SU-DHL-6 (cell line): Measurements from ENCODE around the gene FBXW7.

Source experiments
- H2AFZ ChIP-seq: fragments of 200-600 bp; sonication (generic); 2 replicates; pipeline ENCODE4 v1.6.1; 2014; ENCODE audit warnings: low read depth, mild to moderate bottlenecking, moderate library complexity, mixed read lengths, antibody characterized with exemption, low read length; ENCODE audit not compliant: severe bottlenecking
- H3F3A ChIP-seq: fragments of 200-600 bp; shearing (Covaris generic); 2 replicates; pipeline ENCODE4 v1.6.0; 2016; ENCODE audit warnings: antibody characterized with exemption, mild to moderate bottlenecking; ENCODE audit not compliant: insufficient read depth
- H3K27ac ChIP-seq: fragments of 200-600 bp; sonication (generic); 2 replicates; pipeline ENCODE4 v1.5.1; 2016; ENCODE audit warnings: low read depth, mild to moderate bottlenecking, low read length, moderate library complexity, mixed read lengths
- H3K27me3 ChIP-seq: fragments of 200-600 bp; sonication (generic), shearing (Covaris generic); 2 replicates; pipeline ENCODE4 v1.6.0; 2014; ENCODE audit warnings: mild to moderate bottlenecking, low read length
- H3K36me3 ChIP-seq: fragments of 200-600 bp; sonication (generic); 2 replicates; pipeline ENCODE4 v1.6.1; 2014; ENCODE audit warnings: mild to moderate bottlenecking, low read length, mixed read lengths
- H3K4me2 ChIP-seq: fragments of 300-600, 200-600 bp; shearing (Covaris generic), sonication (generic); 2 replicates; pipeline ENCODE4 v1.6.0; 2014; ENCODE audit warnings: low read length, low read depth, mild to moderate bottlenecking; ENCODE audit not compliant: poor library complexity, severe bottlenecking
- H3K4me3 ChIP-seq: fragments of 200-600 bp; sonication (generic); 2 replicates; pipeline ENCODE4 v1.5.1; 2014; ENCODE audit warnings: antibody characterized with exemption, low read length, mild to moderate bottlenecking, mixed read lengths; ENCODE audit not compliant: insufficient read depth, poor library complexity, severe bottlenecking
- H3K79me2 ChIP-seq: fragments of 200-600 bp; sonication (generic); 2 replicates; pipeline ENCODE4 v1.6.1; 2014; ENCODE audit warnings: mild to moderate bottlenecking, low read length, moderate library complexity; ENCODE audit not compliant: insufficient read depth
- H3K9ac ChIP-seq: fragments of 200-600 bp; sonication (generic); 2 replicates; pipeline ENCODE4 v1.7.0; 2014; ENCODE audit warnings: mild to moderate bottlenecking, low read length
- H3K9me2 ChIP-seq: fragments of 200-600 bp; sonication (generic); replicated peaks from 2 replicates; pipeline ENCODE4 v1.6.1; 2014; ENCODE audit warnings: low read length; ENCODE audit not compliant: insufficient read depth
- H3K9me3 ChIP-seq: fragments of 200-600 bp; sonication (generic); 2 replicates; pipeline ENCODE4 v1.6.1; 2014; ENCODE audit warnings: low read length, mixed read lengths; ENCODE audit not compliant: insufficient read depth
- H4K20me1 ChIP-seq: fragments of 200-600 bp; sonication (generic); 2 replicates; pipeline ENCODE4 v1.6.1; 2014; ENCODE audit warnings: low read depth, mild to moderate bottlenecking, antibody characterized with exemption, low read length, moderate library complexity, mixed read lengths
- CTCF ChIP-seq: fragments of 200-600 bp; sonication (generic); IDR thresholded peaks from one replicate; pipeline ENCODE4 v1.5.1; 2017; ENCODE audit warnings: antibody characterized with exemption, mild to moderate bottlenecking, low read length, moderate library complexity; ENCODE audit not compliant: insufficient read depth, poor library complexity, severe bottlenecking
- EZH2phosphoT487 ChIP-seq: fragments of 200-600 bp; sonication (generic), shearing (Covaris generic); conservative IDR thresholded peaks from 2 replicates; pipeline ENCODE4 v1.6.1; 2018; ENCODE audit warnings: mild to moderate bottlenecking, antibody characterized with exemption, low read length, moderate library complexity, mixed read lengths

The FBXW7 gene

GRCh38 chr4:152459326-152459725 lies 76.6 kb downstream of the FBXW7 start:
- Histone ChIP-seq H3K79me2 (peaks cover 91% of the 10 kb centered on the region), H3K9ac (no peak overlapping the region), H3K9me3 (no peaks in the 10 kb centered on the region), H3K27ac (no peak overlapping the region), H3K36me3 (no peaks in the 10 kb centered on the region), H3K4me3 (no peak overlapping the region), H3K27me3 (no peaks in the 10 kb centered on the region), H3K9me2 (no peaks in the 10 kb centered on the region), H3K4me2 (no peak overlapping the region), H4K20me1 (peaks cover 10% of the 10 kb centered on the region; the same call in 1 of the 2 replicates), H2AFZ (no peak overlapping the region), H3F3A (peaks cover 19% of the 10 kb centered on the region; the same call in 1 of the 2 replicates)
- TF ChIP-seq CTCF (no peak), EZH2phosphoT487 (no peak)

- peaks cover 7% of the 10 kb centered on the region; the same call in 1 of the 2 replicates for H4K20me1 ChIP-seq
- H3F3A ChIP-seq: peaks cover 16% of the 10 kb centered on the region; the same call in 1 of the 2 replicates
- H3K9me2 ChIP-seq: no peaks in the 10 kb centered on the region
- no peak overlapping the region for H2AFZ ChIP-seq
- H3K36me3 ChIP-seq: no peaks in the 10 kb centered on the region
- H3K4me2 ChIP-seq: no peak overlapping the region
- H3K4me3 ChIP-seq: no peak overlapping the region
- no peak for TF ChIP-seq EZH2phosphoT487
- no peak overlapping the region for H3K9ac ChIP-seq
- H3K27ac ChIP-seq: no peak overlapping the region
- no peaks in the 10 kb centered on the region for H3K9me3 ChIP-seq
- peaks cover 91% of the 10 kb centered on the region for H3K79me2 ChIP-seq
- H3K27me3 ChIP-seq: no peaks in the 10 kb centered on the region
Measured at GRCh38 chr4:152458801-152459302, 77.0 kb downstream of the FBXW7 start.

- no peak for TF ChIP-seq CTCF
- no peak for TF ChIP-seq EZH2phosphoT487
- no peak overlapping the region for H3K27ac ChIP-seq
- no peaks in the 10 kb centered on the region for H3K27me3 ChIP-seq
- no peak overlapping the region for H3K4me3 ChIP-seq
- H3K9ac ChIP-seq: no peak overlapping the region
- no peaks in the 10 kb centered on the region for H3K36me3 ChIP-seq
- no peak overlapping the region for H3K4me2 ChIP-seq
- peaks cover 86% of the 10 kb centered on the region for H3K79me2 ChIP-seq
- no peak overlapping the region for H2AFZ ChIP-seq
- H4K20me1 ChIP-seq: peaks cover 7% of the 10 kb centered on the region; the same call in 1 of the 2 replicates
- no peaks in the 10 kb centered on the region for H3K9me2 ChIP-seq
- no peaks in the 10 kb centered on the region for H3K9me3 ChIP-seq
- H3F3A ChIP-seq: peaks cover 25% of the 10 kb centered on the region
Measured at GRCh38 chr4:152456609-152457008, 79.3 kb downstream of the FBXW7 start.

GRCh38 chr4:152455311-152455710 lies 80.6 kb downstream of the FBXW7 start:
- Histone ChIP-seq H3F3A (peaks cover 25% of the 10 kb centered on the region), H3K9me2 (no peaks in the 10 kb centered on the region), H3K4me3 (no peak overlapping the region), H2AFZ (no peak overlapping the region), H3K79me2 (peaks cover 88% of the 10 kb centered on the region), H3K4me2 (no peak overlapping the region), H4K20me1 (peaks cover 7% of the 10 kb centered on the region; the same call in 1 of the 2 replicates), H3K9ac (no peak overlapping the region), H3K27ac (no peak overlapping the region), H3K9me3 (no peaks in the 10 kb centered on the region), H3K27me3 (no peaks in the 10 kb centered on the region), H3K36me3 (no peaks in the 10 kb centered on the region)
- TF ChIP-seq EZH2phosphoT487: no peak
